Loucy (cell line): Measurements from ENCODE around the gene ACVR1B.

Source experiments
- CTCF ChIP-seq: fragments of 200-600 bp; sonication (generic); conservative IDR thresholded peaks from 2 replicates; pipeline ENCODE4 v1.5.1; 2014; ENCODE audit warnings: mild to moderate bottlenecking, antibody characterized with exemption, low read length
- EZH2phosphoT487 ChIP-seq: fragments of 200-600 bp; IDR thresholded peaks from 2 replicates; pipeline ENCODE4 v1.6.1; 2018; ENCODE audit warnings: antibody characterized with exemption, mild to moderate bottlenecking, moderate library complexity, borderline replicate concordance

GRCh38 chr12:51948066-51948465, 3.4 kb upstream of the ACVR1B start:
- no peak for TF ChIP-seq CTCF
- TF ChIP-seq EZH2phosphoT487: no peak
